HG03354 (cell line): ENCODE measurements around the gene KDM2A.
A peak's percentile ranks its signal among the peaks of the same experiment; 100 is the strongest.

Experiments used
- ATAC-seq: cut with Tn5 transposase; IDR thresholded peaks from one replicate; pipeline ENCODE4 v1.9.1; 2021; ENCODE audit warnings: mild to moderate bottlenecking; ENCODE audit not compliant: unreplicated experiment, poor library complexity, severe bottlenecking

Gene KDM2A

GRCh38 chr11:67268081-67268961 lies 149.3 kb downstream of the KDM2A start:
- peak; percentile 41 for ATAC-seq

- ATAC-seq = no peak
Observed at GRCh38 chr11:67268962-67269268, 149.9 kb downstream of the KDM2A start.

GRCh38 chr11:67269401-67270255 lies 150.6 kb downstream of the KDM2A start:
- ATAC-seq = no peak

- ATAC-seq = no peak
Observed at GRCh38 chr11:67270256-67271204, 151.5 kb downstream of the KDM2A start.

GRCh38 chr11:67271205-67271540 lies 152.1 kb downstream of the KDM2A start:
- ATAC-seq = no peak

- no peak for ATAC-seq
Observed at GRCh38 chr11:67271541-67272284, 152.7 kb downstream of the KDM2A start.

- no peak for ATAC-seq
Observed at GRCh38 chr11:67272327-67273259, 153.5 kb downstream of the KDM2A start.

- ATAC-seq = no peak
Observed at GRCh38 chr11:67273260-67273990, 154.4 kb downstream of the KDM2A start.

- no peak for ATAC-seq
Observed at GRCh38 chr11:67274768-67275605, 155.9 kb downstream of the KDM2A start.

GRCh38 chr11:67275606-67276409 lies 156.7 kb downstream of the KDM2A start:
- ATAC-seq = no peak

GRCh38 chr11:67276781-67277230 lies 157.7 kb downstream of the KDM2A start:
- ATAC-seq = peak; percentile 22

GRCh38 chr11:67277231-67277961 lies 158.3 kb downstream of the KDM2A start:
- ATAC-seq = peak; percentile 82

GRCh38 chr11:67278135-67278938 lies 159.3 kb downstream of the KDM2A start:
- ATAC-seq = no peak

- no peak for ATAC-seq
Observed at GRCh38 chr11:67278939-67279588, 160.0 kb downstream of the KDM2A start.
